GM23338 (cell line): ENCODE results near the gene ASPHD2. TPM values are rescaled to one million over a fixed set of nuclear protein-coding genes. Genes with fewer than 3 reads are reported as not detected.

Experiments used
- polyA plus RNA-seq: library from polyadenylated mRNA; unstranded; fragments of >200 nt; fragmentation: Nextera tagmentation; extraction: Ambion mirVana; gene quantifications from 2 replicates; pipeline ENCODE4 v1.2.1, GENCODE V29; 2016
- small RNA-seq: library from RNA; depleted of rRNA; stranded (forward); fragments of <200 nt; gene quantifications from one replicate; pipeline ENCODE3, GENCODE V24; 2014; ENCODE audit warnings: low replicate concordance
- total RNA-seq: library from RNA; depleted of rRNA; stranded (reverse); fragments of >200 nt; shearing (Covaris generic); gene quantifications from 2 replicates; pipeline ENCODE4 v1.2.3, GENCODE V29; 2014; rRNA removed

Gene ASPHD2
- total and polyA plus RNA-seq, 2 experiments from 2014 or later, result 6.0 to 9.3 TPM

Small RNAs within 50 kb of the gene (small RNA-seq; reads per million reads assigned to genes)
- not detected for gene RNA5SP495

Other genes with a start within 250 kb of the ASPHD2 start
- gene HPS4, start 54.5 kb downstream of the ASPHD2 start, total RNA-seq, result 36.9 and 49.4 TPM in 2 replicates
- 17.8 and 20.3 TPM in 2 replicates for gene HPS4, start 54.5 kb downstream of the ASPHD2 start, polyA plus RNA-seq
- gene SRRD, start 54.6 kb downstream of the ASPHD2 start, total RNA-seq, result 17.8 and 34.4 TPM in 2 replicates
- gene SRRD, start 54.6 kb downstream of the ASPHD2 start, polyA plus RNA-seq, result 17.8 and 23.2 TPM in 2 replicates
- 25.6 and 26.2 TPM in 2 replicates for gene TFIP11, start 83.2 kb downstream of the ASPHD2 start, total RNA-seq
- 17.1 and 20.4 TPM in 2 replicates for gene TFIP11, start 83.2 kb downstream of the ASPHD2 start, polyA plus RNA-seq
- gene TPST2, start 160.9 kb downstream of the ASPHD2 start, total RNA-seq, result 106 and 127 TPM in 2 replicates
- 37.9 and 43.1 TPM in 2 replicates for gene TPST2, start 160.9 kb downstream of the ASPHD2 start, polyA plus RNA-seq
- 1.6 and 2.4 TPM in 2 replicates for gene CRYBB1, start 188.8 kb downstream of the ASPHD2 start, total RNA-seq
- gene CRYBB1, start 188.8 kb downstream of the ASPHD2 start, polyA plus RNA-seq, result 3.0 and 3.7 TPM in 2 replicates
- 1.7 TPM in 1 of 2 replicates, not detected in the other for gene CRYBA4, start 192.7 kb downstream of the ASPHD2 start, total RNA-seq
- gene CRYBA4, start 192.7 kb downstream of the ASPHD2 start, polyA plus RNA-seq, result 1.2 and 1.5 TPM in 2 replicates
- gene MIAT, start 228.3 kb downstream of the ASPHD2 start, total RNA-seq, result 51.4 and 63.6 TPM in 2 replicates
- 8.2 and 10.0 TPM in 2 replicates for gene MIAT, start 228.3 kb downstream of the ASPHD2 start, polyA plus RNA-seq